GM12891 (cell line): Measurements from ENCODE around the gene LSG1.

Experiments
- POLR2A ChIP-seq: IDR thresholded peaks from 2 replicates; pipeline ENCODE4 v1.6.1; 2011; ENCODE audit warnings: low read depth, low read length, control low read depth
- POLR2AphosphoS5 ChIP-seq: IDR thresholded peaks from 2 replicates; pipeline ENCODE4 v1.6.1; 2011; ENCODE audit warnings: low read depth, low read length, control low read depth
- POU2F2 ChIP-seq: IDR thresholded peaks from 2 replicates; pipeline ENCODE4 v1.6.1; 2011; ENCODE audit warnings: low read depth, mild to moderate bottlenecking, control low read depth, low read length, moderate library complexity

GRCh38 chr3:194682189-194682693 lies 10.2 kb upstream of the LSG1 start:
- no peak for TF ChIP-seq POLR2AphosphoS5
- TF ChIP-seq POU2F2 = no peak
- no peak for TF ChIP-seq POLR2A
